IMR-90 (cell line): ENCODE measurements around the gene ZNF512B. TPM values are rescaled to one million over a fixed set of nuclear protein-coding genes. Genes with fewer than 3 reads are reported as not detected.

Experiments used
- ATAC-seq: fragments of 200-7000 bp; cut with Tn5 transposase; 2 replicates; pipeline ENCODE4 v1.9.1; 2020; ENCODE audit warnings: low read depth, mild to moderate bottlenecking, moderate library complexity
- BruUV-seq: library from RNA; stranded (reverse); fragments of 400-500 nt; replicated peaks from 2 replicates; lab custom pipeline; 2021; lab: Mats Ljungman, UMichigan
- CTCF ChIA-PET: fragments of 300-600 bp; formaldehyde crosslinking; extraction: SDS; loops from one replicate; lab custom pipeline; 2021; ENCODE audit warnings: antibody characterized with exemption; lab: Yijun Ruan, JAX
- POLR2A ChIA-PET: fragments of 300-600 bp; sonication (Branson Sonifier 250); formaldehyde crosslinking; loops from one replicate; lab custom pipeline; 2022; ENCODE audit warnings: antibody characterized with exemption; ENCODE audit not compliant: unreplicated experiment; lab: Charles Lee
- DNase-seq: peaks from one replicate; pipeline ENCODE4 v3.0.0; 2013
- H2AFZ ChIP-seq: replicated peaks from 2 replicates; pipeline ENCODE3; 2013; ENCODE audit warnings: low read length, mild to moderate bottlenecking; ENCODE audit not compliant: poor library complexity
- H2AK5ac ChIP-seq: 2 replicates; pipeline ENCODE4 v1.6.1; 2013; ENCODE audit warnings: low read depth, low read length, inconsistent platforms
- H2AK9ac ChIP-seq: replicated peaks from 2 replicates; pipeline ENCODE3; 2013; ENCODE audit warnings: mild to moderate bottlenecking, low read depth, low read length, moderate library complexity; ENCODE audit not compliant: poor library complexity
- H2BK120ac ChIP-seq: 2 replicates; pipeline ENCODE4 v1.6.1; 2013; ENCODE audit warnings: low read depth, low read length, inconsistent platforms
- H2BK15ac ChIP-seq: 3 replicates; pipeline ENCODE4 v1.6.1; 2013; ENCODE audit warnings: low read depth, low read length, inconsistent platforms
- H2BK20ac ChIP-seq: 2 replicates; pipeline ENCODE4 v1.6.1; 2013; ENCODE audit warnings: low read depth, mild to moderate bottlenecking, inconsistent platforms, low read length, moderate library complexity
- H2BK5ac ChIP-seq: 2 replicates; pipeline ENCODE4 v1.6.1; 2013; ENCODE audit warnings: mild to moderate bottlenecking, low read depth, low read length, inconsistent platforms; ENCODE audit not compliant: poor library complexity, severe bottlenecking
- H3K14ac ChIP-seq: replicated peaks from 2 replicates; pipeline ENCODE4 v1.6.1; 2013; ENCODE audit warnings: low read depth, low read length, inconsistent platforms
- H3K18ac ChIP-seq: 2 replicates; pipeline ENCODE4 v1.6.1; 2013; ENCODE audit warnings: low read depth, low read length, control low read depth
- H3K23ac ChIP-seq: 2 replicates; pipeline ENCODE4 v1.6.1; 2013; ENCODE audit warnings: low read depth, low read length, inconsistent platforms
- H3K27ac ChIP-seq: 2 replicates; pipeline ENCODE4 v1.5.1; 2013; ENCODE audit warnings: mild to moderate bottlenecking, control low read depth, low read length; ENCODE audit not compliant: insufficient read depth
- H3K27me3 ChIP-seq: 2 replicates; pipeline ENCODE4 v1.6.1; 2013; ENCODE audit warnings: low read length; ENCODE audit not compliant: control insufficient read depth, insufficient read depth
- H3K36me3 ChIP-seq: 2 replicates; pipeline ENCODE4 v1.6.1; 2013; ENCODE audit warnings: low read length, mixed read lengths; ENCODE audit not compliant: control insufficient read depth, insufficient read depth
- H3K4ac ChIP-seq: 2 replicates; pipeline ENCODE4 v1.6.1; 2013; ENCODE audit warnings: low read depth, low read length, inconsistent platforms
- H3K4me1 ChIP-seq: 2 replicates; pipeline ENCODE4 v1.6.1; 2013; ENCODE audit warnings: low read length, mixed read lengths; ENCODE audit not compliant: control insufficient read depth, insufficient read depth
- H3K4me2 ChIP-seq: 2 replicates; pipeline ENCODE4 v1.6.1; 2013; ENCODE audit warnings: low read depth, mild to moderate bottlenecking, control low read depth, low read length, moderate library complexity
- H3K4me3 ChIP-seq: 2 replicates; pipeline ENCODE4 v1.5.1; 2013; ENCODE audit warnings: low read depth, mild to moderate bottlenecking, control low read depth, low read length, moderate library complexity; ENCODE audit not compliant: insufficient read depth
- H3K56ac ChIP-seq: 2 replicates; pipeline ENCODE4 v1.6.1; 2013; ENCODE audit warnings: low read length, inconsistent platforms; ENCODE audit not compliant: insufficient read depth; ENCODE audit errors: extremely low read depth
- H3K79me1 ChIP-seq, 2 experiments: 2 replicates each; pipeline ENCODE4 v1.6.1; 2013; ENCODE audit warnings: low read length in 2 of 2, inconsistent platforms in 1 of 2, low read depth in 1 of 2
- H3K9ac ChIP-seq: 2 replicates; pipeline ENCODE4 v1.6.1; 2013; ENCODE audit warnings: low read depth, low read length, control low read depth
- H3K9me1 ChIP-seq: 2 replicates; pipeline ENCODE4 v1.6.1; 2013; ENCODE audit warnings: low read length, inconsistent platforms; ENCODE audit not compliant: insufficient read depth
- H3K9me3 ChIP-seq: 2 replicates; pipeline ENCODE4 v1.6.1; 2013; ENCODE audit warnings: low read length; ENCODE audit not compliant: control insufficient read depth, insufficient read depth
- H4K20me1 ChIP-seq: 2 replicates; pipeline ENCODE4 v1.6.1; 2013; ENCODE audit warnings: low read length, inconsistent platforms; ENCODE audit not compliant: insufficient read depth
- H4K5ac ChIP-seq: 2 replicates; pipeline ENCODE4 v1.6.1; 2013; ENCODE audit warnings: mild to moderate bottlenecking, low read depth, low read length, control low read depth
- H4K8ac ChIP-seq, 2 experiments: 2 replicates each; pipeline ENCODE4 v1.6.1; 2013; ENCODE audit warnings: low read depth in 2 of 2, low read length in 2 of 2, control low read depth in 1 of 2, inconsistent platforms in 1 of 2
- H4K91ac ChIP-seq: 2 replicates; pipeline ENCODE4 v1.6.1; 2013; ENCODE audit warnings: low read depth, low read length, inconsistent platforms; ENCODE audit not compliant: insufficient read depth
- BHLHE40 ChIP-seq: fragments of 150-350 bp; IDR thresholded peaks from 2 replicates; pipeline ENCODE4 v1.6.1; 2016; ENCODE audit warnings: mild to moderate bottlenecking, low read depth, low read length
- CHD1 ChIP-seq: IDR thresholded peaks from 2 replicates; pipeline ENCODE4 v1.6.1; 2012; ENCODE audit warnings: low read depth, low read length, improper control_type of control experiment
- FOS ChIP-seq: fragments of 150-350 bp; IDR thresholded peaks from 2 replicates; pipeline ENCODE4 v1.6.1; 2016; ENCODE audit warnings: low read depth, low read length
- MAFK ChIP-seq: IDR thresholded peaks from 2 replicates; pipeline ENCODE4 v1.6.1; 2012; ENCODE audit warnings: low read depth, low read length, improper control_type of control experiment
- MXI1 ChIP-seq: IDR thresholded peaks from 2 replicates; pipeline ENCODE4 v1.6.1; 2012; ENCODE audit warnings: low read depth, mild to moderate bottlenecking, low read length, moderate library complexity, borderline replicate concordance
- NFE2L2 ChIP-seq: fragments of 150-350 bp; IDR thresholded peaks from 2 replicates; pipeline ENCODE4 v1.6.1; 2016; ENCODE audit warnings: low read depth, mild to moderate bottlenecking, low read length
- POLR2A ChIP-seq: IDR thresholded peaks from 2 replicates; pipeline ENCODE4 v1.6.1; 2012; ENCODE audit warnings: mild to moderate bottlenecking, low read depth, low read length
- RCOR1 ChIP-seq: IDR thresholded peaks from 2 replicates; pipeline ENCODE4 v1.6.1; 2012; ENCODE audit warnings: mild to moderate bottlenecking, low read length, improper control_type of control experiment; ENCODE audit not compliant: insufficient replicate concordance
- RFX5 ChIP-seq: IDR thresholded peaks from 2 replicates; pipeline ENCODE4 v1.8.0; 2012; ENCODE audit warnings: low read depth, mild to moderate bottlenecking, low read length, moderate library complexity
- SMC3 ChIP-seq: fragments of 150-350 bp; IDR thresholded peaks from 2 replicates; pipeline ENCODE4 v1.6.1; 2016; ENCODE audit warnings: low read depth, mild to moderate bottlenecking, antibody characterized with exemption, low read length, moderate library complexity
- USF2 ChIP-seq: fragments of 150-350 bp; IDR thresholded peaks from 2 replicates; pipeline ENCODE4 v1.6.1; 2017; ENCODE audit warnings: mild to moderate bottlenecking, antibody characterized with exemption, low read length, low read depth
- WGBS, 2 experiments: methylation state at CpG; one replicate each; pipeline versions ENCODE4 v1.1.5 to v1.1.7; 2013; ENCODE audit warnings: missing lambda C conversion rate in 2 of 2; ENCODE audit not compliant: insufficient read length in 1 of 2; ENCODE audit errors: extremely low coverage in 2 of 2; 5-methylcytosine and 5-hydroxymethylcytosine counted together
- dilution Hi-C: fragments of 300-500 bp; cut with HindIII; formaldehyde crosslinking; loops from one replicate; pipeline ENCODE4 v1.14.3; 2018; ENCODE audit warnings: low sequenced_read_pairs; ENCODE audit not compliant: unreplicated experiment
- in situ Hi-C: fragments of 300-500 bp; cut with MboI; formaldehyde crosslinking; loops from 3 replicates; pipeline ENCODE4 v1.14.3; 2019; ENCODE audit warnings: low sequenced_read_pairs, inconsistent platforms, mixed read lengths
- intact Hi-C: fragments of 100-400 bp; cut with micrococcal nuclease; formaldehyde crosslinking; loops from 2 replicates; pipeline ENCODE4 v1.10.0; 2022
- polyA plus RNA-seq, 3 experiments: library from polyadenylated mRNA; depleted of rRNA; stranded (reverse); fragments of >200 nt; gene quantifications; 2 replicates each; pipeline ENCODE4 v1.2.3, GENCODE V29; 2012; ENCODE audit warnings: low replicate concordance in 1 of 3
- total RNA-seq: library from RNA; depleted of rRNA; stranded (reverse); fragments of >200 nt; gene quantifications from 2 replicates; pipeline ENCODE4 v1.2.3, GENCODE V29; 2012
- TF ChIP-seq, protein P1 (sequence below): fragments of 150-350 bp; IDR thresholded peaks from 2 replicates; pipeline ENCODE4 v1.6.1; 2016; ENCODE audit warnings: low read depth, mild to moderate bottlenecking, low read length, moderate library complexity, borderline replicate concordance

ZNF512B gene
- total and polyA plus RNA-seq, 2 of the 4 experiments (the other 2 are of a cell fraction): 6.5 to 15.6 TPM

GRCh38 chr20:63924241-63924640, 45.5 kb downstream of the ZNF512B start:
- peaks cover 79% of the 10 kb centered on the region for H4K20me1 ChIP-seq
- no peak overlapping the region for H3K18ac ChIP-seq
- no peak overlapping the region for H3K4me2 ChIP-seq
- TF ChIP-seq RFX5: no peak
- no peak for TF ChIP-seq MXI1
- TF ChIP-seq, protein P1, sequence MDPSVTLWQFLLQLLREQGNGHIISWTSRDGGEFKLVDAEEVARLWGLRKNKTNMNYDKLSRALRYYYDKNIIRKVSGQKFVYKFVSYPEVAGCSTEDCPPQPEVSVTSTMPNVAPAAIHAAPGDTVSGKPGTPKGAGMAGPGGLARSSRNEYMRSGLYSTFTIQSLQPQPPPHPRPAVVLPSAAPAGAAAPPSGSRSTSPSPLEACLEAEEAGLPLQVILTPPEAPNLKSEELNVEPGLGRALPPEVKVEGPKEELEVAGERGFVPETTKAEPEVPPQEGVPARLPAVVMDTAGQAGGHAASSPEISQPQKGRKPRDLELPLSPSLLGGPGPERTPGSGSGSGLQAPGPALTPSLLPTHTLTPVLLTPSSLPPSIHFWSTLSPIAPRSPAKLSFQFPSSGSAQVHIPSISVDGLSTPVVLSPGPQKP: no peak
- no peak for TF ChIP-seq USF2
- TF ChIP-seq RCOR1: no peak
- no peak for TF ChIP-seq MAFK
- TF ChIP-seq SMC3: no peak
- TF ChIP-seq CHD1: no peak
- TF ChIP-seq NFE2L2: no peak
- TF ChIP-seq BHLHE40: no peak
- no peak for TF ChIP-seq FOS
- no peak for TF ChIP-seq POLR2A
- H2AK5ac ChIP-seq: no peak overlapping the region
- no peak for ATAC-seq
- H3K79me1 ChIP-seq: peaks cover 30 to 74% of the 10 kb centered on the region in 2 experiments
- in situ Hi-C loops: no loop called here
- H2AK9ac ChIP-seq: no peak overlapping the region
- no peak overlapping the region for H3K56ac ChIP-seq
- H2BK15ac ChIP-seq: no peak overlapping the region
- no peaks in the 10 kb centered on the region for H3K9me3 ChIP-seq
- H4K8ac ChIP-seq: no peak overlapping the region
- ChIA-PET CTCF (no interaction called here), POLR2A (no interaction called here)
- dilution Hi-C loops: no loop called here
- H2BK20ac ChIP-seq: no peak overlapping the region
- no peak overlapping the region for H4K91ac ChIP-seq
- H3K9ac ChIP-seq: no peak overlapping the region
- no peak overlapping the region for H3K14ac ChIP-seq
- no peak overlapping the region for H2AFZ ChIP-seq
- H3K27ac ChIP-seq: no peak overlapping the region
- no peak overlapping the region for H2BK120ac ChIP-seq
- DNase-seq: no peak
- H3K27me3 ChIP-seq: no peaks in the 10 kb centered on the region
- intact Hi-C loops: no loop called here
- H3K23ac ChIP-seq: no peak overlapping the region
- H3K36me3 ChIP-seq: peaks cover 26% of the 10 kb centered on the region
- BruUV-seq: no TSS peak
- H3K4me1 ChIP-seq: no peaks in the 10 kb centered on the region
- H3K4ac ChIP-seq: no peak overlapping the region
- H2BK5ac ChIP-seq: no peak overlapping the region
- no peak overlapping the region for H4K5ac ChIP-seq
- H3K4me3 ChIP-seq: no peak overlapping the region
- no CpG with 5 or more reads among the region's 9 CpGs for WGBS, 2 experiments
- H3K9me1 ChIP-seq: no peaks in the 10 kb centered on the region
